ENCODE data around the gene ZNF689.
A peak's percentile ranks its signal among the peaks of the same experiment; 100 is the strongest.

Gene ZNF689

GRCh38 chr16:30559690-30560089 is 50.5 kb downstream of the ZNF689 start (continued):
- TF ChIP-seq ZNF791 (tag by site-specific recombination; IDR thresholded peaks at IDR 0.05) (no peak), ZSCAN16 (tag by site-specific recombination; IDR thresholded peaks at IDR 0.05) (no peak), KLF1 (tag by site-specific recombination; IDR thresholded peaks at IDR 0.05) (no peak), REPIN1 (tag by site-specific recombination; IDR thresholded peaks at IDR 0.05; ENCODE audit: low read depth) (no peak), ZNF777 (tag by site-specific recombination; IDR thresholded peaks at IDR 0.05; ENCODE audit: borderline replicate concordance) (no peak), FEZF1 (tag by site-specific recombination; IDR thresholded peaks at IDR 0.05) (no peak), SCRT2 (tag by site-specific recombination; IDR thresholded peaks at IDR 0.05) (no peak), ZNF266 (tag by site-specific recombination; IDR thresholded peaks at IDR 0.05; ENCODE audit: low read depth) (no peak), ZBTB10 (tag by site-specific recombination; IDR thresholded peaks at IDR 0.05) (no peak), ZNF626 (tag by site-specific recombination; IDR thresholded peaks at IDR 0.05) (no peak)

GRCh38 chr16:30558789-30559377 is 51.3 kb downstream of the ZNF689 start:
- peaks cover 9 to 26% of the 10 kb centered on the region in 2 experiments; a peak in 2 of 3 replicates for H3K36me3 ChIP-seq (ENCODE audit: control insufficient read depth in 2 of 2, insufficient read depth in 1 of 2, low read length in 2 of 2)
- POLR2A ChIA-PET = interaction anchor here (0.6 to 3.9 kb wide), 20 partner anchors 9 to 224 kb away, joined by 3 to 69 read pairs (median 10); partner anchors contain the start of genes DCTPP1, PRR14, ZNF688 and ZNF689
- peak overlapping the region; percentile 98 for H3K27ac ChIP-seq (ENCODE audit: extremely low read depth, low read depth, low read length)
- H3K9me3 ChIP-seq (ENCODE audit: control insufficient read depth, insufficient read depth, low read depth, low read length) = no peaks in the 10 kb centered on the region
- peak overlapping the region; percentile 3; the same call in 1 of the 2 replicates for H3K4me3 ChIP-seq (ENCODE audit: low read depth, low read length)
- CTCF ChIA-PET = interaction anchor here (0.7 to 2.0 kb wide), 9 partner anchors 13 to 135 kb away, joined by 3 to 6 read pairs (median 4); no protein-coding TSS in a partner anchor
- H3K4me1 ChIP-seq (ENCODE audit: control insufficient read depth, insufficient read depth, low read length) = peaks cover 2% of the 10 kb centered on the region; the same call in 1 of the 2 replicates
- peak; percentile 40; the same call in 1 of the 2 replicates for TF ChIP-seq ZBTB7A (tag by site-specific recombination; IDR thresholded peaks at IDR 0.05; ENCODE audit: low read depth)
- TF ChIP-seq ZNF501 (tag by site-specific recombination; IDR thresholded peaks at IDR 0.05) = peak; percentile 29; the same call in 1 of the 2 replicates
- TF ChIP-seq ZNF792 (tag by site-specific recombination; IDR thresholded peaks at IDR 0.05) = 0 out of 2 replicates have a peak, but pooled peaks have one; percentile 70
- peak; percentile 42; the same call in 1 of the 2 replicates for TF ChIP-seq ZFP3 (tag by site-specific recombination; IDR thresholded peaks at IDR 0.05; ENCODE audit: low read depth)
- peak; percentile 80; the same call in 1 of the 2 replicates for TF ChIP-seq ZNF580 (tag by site-specific recombination; IDR thresholded peaks at IDR 0.05)
- TF ChIP-seq ZNF148 (tag by site-specific recombination; IDR thresholded peaks at IDR 0.05; ENCODE audit: borderline replicate concordance) = no peak
- 0 out of 2 replicates have a peak, but pooled peaks have one; percentile 3 for TF ChIP-seq ZNF560 (tag by site-specific recombination; IDR thresholded peaks at IDR 0.05; ENCODE audit: borderline replicate concordance)
- TF ChIP-seq ZNF561 (tag by site-specific recombination; IDR thresholded peaks at IDR 0.05; ENCODE audit: borderline replicate concordance) = no peak
- TF ChIP-seq ZNF146 (tag by site-specific recombination; IDR thresholded peaks at IDR 0.05) = 0 out of 2 replicates have a peak, but pooled peaks have one; percentile 15
- 0 out of 2 replicates have a peak, but pooled peaks have one; percentile 4 for TF ChIP-seq MZF1 (tag by site-specific recombination; IDR thresholded peaks at IDR 0.05; ENCODE audit: borderline replicate concordance)
- peak; percentile 78; the same call in 1 of the 2 replicates for TF ChIP-seq GLI4 (tag by site-specific recombination; IDR thresholded peaks at IDR 0.05)
- TF ChIP-seq ZNF10 (tag by site-specific recombination; IDR thresholded peaks at IDR 0.05) = no peak
- TF ChIP-seq ZNF785 (tag by site-specific recombination; IDR thresholded peaks at IDR 0.05) = peak; percentile 82; the same call in 1 of the 2 replicates
- TF ChIP-seq ZNF2 (tag by site-specific recombination; IDR thresholded peaks at IDR 0.05) = peak; percentile 74
- peak; percentile 67; the same call in 1 of the 2 replicates for TF ChIP-seq ZNF169 (tag by site-specific recombination; IDR thresholded peaks at IDR 0.05)
- TF ChIP-seq ZNF211 (tag by site-specific recombination; IDR thresholded peaks at IDR 0.05; ENCODE audit: low read depth) = no peak
- no peak for TF ChIP-seq ZNF521 (tag by site-specific recombination; IDR thresholded peaks at IDR 0.05)
- TF ChIP-seq INSM2 (tag by site-specific recombination; IDR thresholded peaks at IDR 0.05) = 0 out of 2 replicates have a peak, but pooled peaks have one; percentile 40
- no peak for TF ChIP-seq ZNF776 (tag by site-specific recombination; IDR thresholded peaks at IDR 0.05; ENCODE audit: borderline replicate concordance)
- TF ChIP-seq ZNF555 (tag by site-specific recombination; conservative IDR thresholded peaks at IDR 0.05) = no peak

Measured in HEK293 (cell line).